CD4-positive, alpha-beta memory T cell (primary cell): ENCODE data around the gene CDY2B. TPM values are rescaled to one million over a fixed set of nuclear protein-coding genes. Genes with fewer than 3 reads are reported as not detected.

Experiments
- polyA plus RNA-seq, 2 donors: library from polyadenylated mRNA; unstranded; fragments of 300-500 nt; fragmentation: Illumina TruSeq; gene quantifications; one replicate each; pipeline ENCODE4 v1.2.3, GENCODE V29; 2021
- total RNA-seq, 2 experiments: library from RNA; stranded (reverse); gene quantifications; one replicate each; pipeline ENCODE4 v1.2.3, GENCODE V29; 2021

Gene CDY2B
- total and polyA plus RNA-seq, 4 experiments from 2014 or later = not detected

Other genes with a start within 250 kb of the CDY2B start
- not detected for gene CDY2A, start 145.6 kb upstream of the CDY2B start, total RNA-seq
- gene CDY2A, start 145.6 kb upstream of the CDY2B start, polyA plus RNA-seq = not detected